ENCODE results near the gene SDHD.
"Not testable (repeated sequence)": the region's sequence is repeated elsewhere in the genome, so short reads cannot be mapped to it uniquely, and the experiment has no call there.

The SDHD gene

GRCh38 chr11:112086422-112087191, at the start of gene SDHD, which contains the start of gene TIMM8B:
TSS of gene SDHD (plus strand) at chr11:112086873. CDS start at chr11:112086908, 35 bp downstream.
TSS of gene TIMM8B (minus strand) at chr11:112086756. CDS start at chr11:112086723, 33 bp downstream.
- H3K79me2 ChIP-seq (ENCODE audit: control insufficient read depth, insufficient read depth, low read length, unreplicated experiment): peaks cover 55% of the 10 kb centered on the region
- peak within 1 kb of the TSS; percentile 47; the same call in 1 of the 2 replicates for H3K27ac ChIP-seq (ENCODE audit: low read depth, low read length)
- peaks cover 23% of the 10 kb centered on the region for H3K4me1 ChIP-seq (ENCODE audit: control insufficient read depth, insufficient read depth, low read length, unreplicated experiment)
- H3K36me3 ChIP-seq (ENCODE audit: insufficient read depth, low read length): peaks cover 38% of the 10 kb centered on the region
- no peaks in the 10 kb centered on the region for H3K27me3 ChIP-seq (ENCODE audit: insufficient read depth, low read length)
- H2AFZ ChIP-seq (ENCODE audit: low read length, unreplicated experiment): peak within 1 kb of the TSS; percentile 87
- H3K4me3 ChIP-seq (ENCODE audit: low read depth, low read length): peak within 1 kb of the TSS; percentile 98

DNA sequence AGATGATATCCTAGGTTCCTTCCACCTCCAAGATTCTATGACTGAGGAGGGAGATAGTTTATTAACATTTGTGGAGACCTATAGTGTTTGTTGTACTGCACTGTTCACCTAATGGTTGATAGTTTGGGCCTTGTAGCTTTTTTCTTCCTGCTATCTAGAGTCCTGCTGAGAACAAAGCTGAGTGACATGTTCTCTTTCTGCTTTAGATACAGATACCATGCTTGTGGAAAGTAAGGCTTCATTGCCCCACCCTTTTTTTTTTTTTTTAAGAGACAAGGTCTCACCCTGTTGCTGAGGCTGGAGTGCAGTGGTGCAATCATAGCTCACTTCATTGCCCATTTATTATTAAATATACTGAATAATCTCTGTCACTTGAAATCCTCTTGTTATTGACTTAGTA, 49.1 kb upstream of the SDHD start:
- Histone ChIP-seq H3K79me2 (ENCODE audit: control insufficient read depth, insufficient read depth, low read length, unreplicated experiment) (no peaks in the 10 kb centered on the region), H3K36me3 (ENCODE audit: insufficient read depth, low read length) (peaks cover 35% of the 10 kb centered on the region), H3K4me3 (ENCODE audit: low read depth, low read length) (no peak overlapping the region)

DNA sequence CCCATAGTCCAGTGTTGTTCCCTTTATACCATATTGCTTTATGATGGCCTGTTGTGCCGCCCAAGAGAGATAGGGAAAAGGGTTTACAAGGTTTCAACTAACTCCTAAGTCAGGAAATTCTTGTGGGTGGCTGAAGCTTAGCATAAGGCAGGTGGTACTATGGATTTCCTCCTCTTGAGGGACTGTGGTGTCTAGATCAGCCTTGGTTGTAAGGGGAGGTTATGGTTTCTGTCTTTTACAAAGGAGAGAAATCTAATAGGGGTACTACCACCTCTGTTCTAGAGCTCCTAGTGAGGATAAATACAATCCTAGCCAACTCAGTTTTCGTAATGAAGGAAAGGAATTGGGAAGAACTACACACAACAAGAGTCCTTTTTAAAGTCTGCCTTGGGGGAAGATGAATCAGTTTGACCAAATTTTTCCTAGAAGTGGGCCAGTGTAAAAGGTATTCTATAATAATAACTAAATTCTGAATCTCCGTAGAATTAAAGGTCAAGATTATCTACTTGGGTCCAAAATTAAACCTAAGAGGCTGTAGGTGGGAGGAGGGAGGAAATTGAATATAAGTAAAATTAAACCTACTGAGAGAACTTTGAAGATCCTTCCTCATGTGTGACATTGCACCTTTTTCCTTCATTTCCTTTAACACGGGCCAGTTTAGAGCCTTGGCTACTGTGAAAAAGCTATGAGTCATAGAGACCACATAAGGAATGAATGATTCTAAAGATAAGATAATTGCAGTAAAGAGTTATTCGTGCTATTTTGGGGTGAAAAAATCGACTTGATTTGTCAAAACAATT, 44.3 kb upstream of the SDHD start:
- H3K27me3 ChIP-seq (ENCODE audit: insufficient read depth, low read length): no peaks in the 10 kb centered on the region
- peaks cover 14% of the 10 kb centered on the region for H3K4me1 ChIP-seq (ENCODE audit: control insufficient read depth, insufficient read depth, low read length, unreplicated experiment)
- no peaks in the 10 kb centered on the region for H3K79me2 ChIP-seq (ENCODE audit: control insufficient read depth, insufficient read depth, low read length, unreplicated experiment)
- peak overlapping the region; percentile 12 for H2AFZ ChIP-seq (ENCODE audit: low read length, unreplicated experiment)
- peak overlapping the region; percentile 53 for H3K27ac ChIP-seq (ENCODE audit: low read depth, low read length)
- H3K4me3 ChIP-seq (ENCODE audit: low read depth, low read length): no peak overlapping the region
- H3K36me3 ChIP-seq (ENCODE audit: insufficient read depth, low read length): peaks cover 32% of the 10 kb centered on the region

More for the DNA sequence above, 49.1 kb upstream of the SDHD start:
- H2AFZ ChIP-seq (ENCODE audit: low read length, unreplicated experiment): no peak overlapping the region
- H3K27ac ChIP-seq (ENCODE audit: low read depth, low read length): no peak overlapping the region
- H3K4me1 ChIP-seq (ENCODE audit: control insufficient read depth, insufficient read depth, low read length, unreplicated experiment): peaks cover 7% of the 10 kb centered on the region
- no peaks in the 10 kb centered on the region for H3K27me3 ChIP-seq (ENCODE audit: insufficient read depth, low read length)

DNA sequence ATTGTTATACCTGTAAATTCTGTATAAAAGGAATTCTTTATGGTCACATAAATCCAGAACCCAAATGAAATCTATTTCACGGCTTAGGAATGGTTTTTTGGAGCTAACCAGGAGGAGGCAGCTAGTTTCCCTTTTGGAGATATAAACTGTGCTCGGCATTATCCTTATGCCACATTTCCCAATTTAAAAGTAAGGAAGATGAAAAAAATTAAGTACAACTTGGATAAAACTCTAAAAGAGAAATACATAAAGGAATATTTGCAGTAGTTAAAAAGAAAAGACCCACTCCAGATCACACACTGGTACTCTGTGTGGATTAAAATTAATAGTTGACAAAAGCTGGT, 43.7 kb upstream of the SDHD start:
- H3K4me1 ChIP-seq (ENCODE audit: control insufficient read depth, insufficient read depth, low read length, unreplicated experiment): peaks cover 14% of the 10 kb centered on the region
- no peak overlapping the region for H2AFZ ChIP-seq (ENCODE audit: low read length, unreplicated experiment)
- H3K27ac ChIP-seq (ENCODE audit: low read depth, low read length): 0 out of 2 replicates have a peak overlapping the region, but pooled peaks have one; percentile 53
- H3K36me3 ChIP-seq (ENCODE audit: insufficient read depth, low read length): peaks cover 32% of the 10 kb centered on the region
- no peak overlapping the region for H3K4me3 ChIP-seq (ENCODE audit: low read depth, low read length)
- no peaks in the 10 kb centered on the region for H3K79me2 ChIP-seq (ENCODE audit: control insufficient read depth, insufficient read depth, low read length, unreplicated experiment)
- H3K27me3 ChIP-seq (ENCODE audit: insufficient read depth, low read length): no peaks in the 10 kb centered on the region

- Histone ChIP-seq H3K4me1 (ENCODE audit: control insufficient read depth, insufficient read depth, low read length, unreplicated experiment) (peaks cover 25% of the 10 kb centered on the region), H3K4me3 (ENCODE audit: low read depth, low read length) (no peak overlapping the region), H3K36me3 (ENCODE audit: insufficient read depth, low read length) (peaks cover 23% of the 10 kb centered on the region), H3K27ac (ENCODE audit: low read depth, low read length) (no peak overlapping the region), H3K79me2 (ENCODE audit: control insufficient read depth, insufficient read depth, low read length, unreplicated experiment) (peaks cover 4% of the 10 kb centered on the region), H3K27me3 (ENCODE audit: insufficient read depth, low read length) (no peaks in the 10 kb centered on the region), H2AFZ (ENCODE audit: low read length, unreplicated experiment) (no peak overlapping the region)
Observed at GRCh38 chr11:112044961-112045360, 41.7 kb upstream of the SDHD start.

DNA sequence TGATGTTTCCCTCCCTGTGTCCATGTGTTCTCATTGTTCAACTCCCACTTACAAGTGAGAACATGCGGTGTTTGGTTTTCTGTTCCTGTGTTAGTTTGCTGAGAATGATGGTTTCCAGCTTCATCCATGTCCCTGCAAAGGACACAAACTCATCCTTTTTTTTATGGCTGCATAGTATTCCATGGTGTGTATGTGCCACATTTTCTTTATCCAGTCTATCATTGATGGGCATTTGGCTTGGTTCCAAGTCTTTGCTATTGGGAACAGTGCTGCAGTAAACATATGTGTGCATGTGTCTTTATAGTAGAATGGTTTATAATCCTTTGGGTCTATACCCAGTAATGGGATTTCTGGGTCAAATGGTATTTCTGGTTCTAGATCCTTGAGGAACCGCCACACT, 40.0 kb upstream of the SDHD start:
- Histone ChIP-seq H3K4me1 (ENCODE audit: control insufficient read depth, insufficient read depth, low read length, unreplicated experiment) (peaks cover 25% of the 10 kb centered on the region), H3K36me3 (ENCODE audit: insufficient read depth, low read length) (peaks cover 20% of the 10 kb centered on the region)
- not testable (repeated sequence) for H2AFZ ChIP-seq (ENCODE audit: low read length, unreplicated experiment); H3K4me3 ChIP-seq (ENCODE audit: low read depth, low read length); H3K27me3 ChIP-seq (ENCODE audit: insufficient read depth, low read length); H3K27ac ChIP-seq (ENCODE audit: low read depth, low read length); H3K79me2 ChIP-seq (ENCODE audit: control insufficient read depth, insufficient read depth, low read length, unreplicated experiment)

- Histone ChIP-seq H3K4me1 (ENCODE audit: control insufficient read depth, insufficient read depth, low read length, unreplicated experiment) (peaks cover 11% of the 10 kb centered on the region), H3K36me3 (ENCODE audit: insufficient read depth, low read length) (peaks cover 24% of the 10 kb centered on the region), H3K27ac (ENCODE audit: low read depth, low read length) (peak overlapping the region; percentile 46)
- H3K79me2 ChIP-seq (ENCODE audit: control insufficient read depth, insufficient read depth, low read length, unreplicated experiment); H2AFZ ChIP-seq (ENCODE audit: low read length, unreplicated experiment); H3K4me3 ChIP-seq (ENCODE audit: low read depth, low read length); H3K27me3 ChIP-seq (ENCODE audit: insufficient read depth, low read length): not testable (repeated sequence)
Observed at GRCh38 chr11:112048256-112048655, 38.4 kb upstream of the SDHD start.

DNA sequence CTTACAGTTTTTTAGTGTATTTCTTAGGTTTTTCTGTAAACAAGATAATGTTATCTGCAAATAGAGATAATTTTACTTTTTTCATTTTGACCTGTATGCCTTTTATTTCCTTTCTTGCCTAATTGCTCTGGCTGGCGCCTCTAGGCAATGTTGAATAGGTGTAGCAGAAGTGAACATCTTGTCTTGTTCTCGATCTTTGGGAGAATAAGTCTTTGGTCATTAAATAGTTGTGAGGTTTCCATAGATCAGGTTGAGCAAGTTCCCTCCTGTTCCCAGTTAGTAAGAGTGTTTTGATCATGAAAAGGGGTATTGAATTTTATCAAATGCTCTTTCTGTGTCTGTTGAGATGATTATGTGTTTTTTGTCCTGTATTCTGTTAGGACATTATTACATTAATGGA, 36.9 kb upstream of the SDHD start:
- H3K4me1 ChIP-seq (ENCODE audit: control insufficient read depth, insufficient read depth, low read length, unreplicated experiment): peaks cover 11% of the 10 kb centered on the region
- no peak overlapping the region for H3K27ac ChIP-seq (ENCODE audit: low read depth, low read length)
- H2AFZ ChIP-seq (ENCODE audit: low read length, unreplicated experiment): no peak overlapping the region
- no peaks in the 10 kb centered on the region for H3K27me3 ChIP-seq (ENCODE audit: insufficient read depth, low read length)
- H3K36me3 ChIP-seq (ENCODE audit: insufficient read depth, low read length): peaks cover 33% of the 10 kb centered on the region
- H3K4me3 ChIP-seq (ENCODE audit: low read depth, low read length): no peak overlapping the region
- peaks cover 8% of the 10 kb centered on the region for H3K79me2 ChIP-seq (ENCODE audit: control insufficient read depth, insufficient read depth, low read length, unreplicated experiment)

GRCh38 chr11:112050721-112051120, 36.0 kb upstream of the SDHD start:
- Histone ChIP-seq H3K79me2 (ENCODE audit: control insufficient read depth, insufficient read depth, low read length, unreplicated experiment) (peaks cover 8% of the 10 kb centered on the region), H3K27ac (ENCODE audit: low read depth, low read length) (no peak overlapping the region), H3K4me3 (ENCODE audit: low read depth, low read length) (no peak overlapping the region), H3K4me1 (ENCODE audit: control insufficient read depth, insufficient read depth, low read length, unreplicated experiment) (peaks cover 11% of the 10 kb centered on the region), H2AFZ (ENCODE audit: low read length, unreplicated experiment) (no peak overlapping the region), H3K27me3 (ENCODE audit: insufficient read depth, low read length) (no peaks in the 10 kb centered on the region), H3K36me3 (ENCODE audit: insufficient read depth, low read length) (peaks cover 26% of the 10 kb centered on the region)

GRCh38 chr11:112051768-112052167, 34.9 kb upstream of the SDHD start:
- peaks cover 28% of the 10 kb centered on the region for H3K36me3 ChIP-seq (ENCODE audit: insufficient read depth, low read length)
- H3K4me3 ChIP-seq (ENCODE audit: low read depth, low read length): no peak overlapping the region
- H2AFZ ChIP-seq (ENCODE audit: low read length, unreplicated experiment): no peak overlapping the region
- H3K4me1 ChIP-seq (ENCODE audit: control insufficient read depth, insufficient read depth, low read length, unreplicated experiment): peaks cover 11% of the 10 kb centered on the region
- H3K79me2 ChIP-seq (ENCODE audit: control insufficient read depth, insufficient read depth, low read length, unreplicated experiment): peaks cover 8% of the 10 kb centered on the region
- H3K27ac ChIP-seq (ENCODE audit: low read depth, low read length): no peak overlapping the region
- no peaks in the 10 kb centered on the region for H3K27me3 ChIP-seq (ENCODE audit: insufficient read depth, low read length)

All from ACC112 (cell line).